Stimulated activated CD8-positive, alpha-beta memory T cell treated with anti-CD3 and anti-CD28 coated beads, Interleukin-4, amount 100 ng/mL, for 4 hours (primary cell): ENCODE results near the gene RPL27A.
A peak's percentile ranks its signal among the peaks of the same experiment; 100 is the strongest.
"Not testable (repeated sequence)": the region's sequence is repeated elsewhere in the genome, so short reads cannot be mapped to it uniquely, and the experiment has no call there.

Source experiments
- DNase-seq, 2 donors: peaks; one replicate each; pipeline ENCODE4 v3.0.0-alpha.2; 2020; ENCODE audit warnings: low read depth in 2 of 2, low spot score in 1 of 2

RPL27A gene

GRCh38 chr11:8682303-8683114 is at the start of gene RPL27A, which contains the start of gene TRIM66:
Gene RPL27A, plus strand, starts transcription at chr11:8682792. Its CDS starts 22 bp downstream, at chr11:8682814.
Gene TRIM66, minus strand, starts transcription at chr11:8682665. Its CDS starts 10,391 bp downstream, at chr11:8672274.
- peak; percentile 97 to 99 for DNase-seq

- DNase-seq = no peak
These were observed 48.1 kb upstream of the RPL27A start for GRCh38 chr11:8634498-8634897.

GRCh38 chr11:8636127-8636526 is 46.5 kb upstream of the RPL27A start:
- no peak for DNase-seq

DNA sequence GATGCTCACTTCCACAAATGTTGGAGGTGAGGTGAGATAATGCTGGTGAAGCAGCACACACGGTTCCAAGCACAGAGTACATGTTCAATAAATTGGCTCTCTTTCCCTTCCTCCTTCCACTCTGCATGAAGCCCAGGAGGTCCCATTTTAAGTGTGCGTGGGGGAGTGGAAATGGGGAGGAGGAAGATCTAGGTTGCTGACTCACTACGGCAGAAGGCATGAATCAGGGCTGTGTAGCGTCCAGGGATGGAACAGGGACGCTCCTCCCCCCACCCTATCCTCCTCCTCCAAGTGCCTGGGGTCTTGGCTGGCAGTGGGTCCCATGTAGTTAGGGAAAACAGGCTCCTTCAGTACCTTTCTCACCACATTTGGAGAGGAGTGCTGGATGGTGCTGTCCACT is 44.3 kb upstream of the RPL27A start:
- no peak for DNase-seq

- DNase-seq = no peak
These were observed 42.9 kb upstream of the RPL27A start for GRCh38 chr11:8639655-8640054.

DNA sequence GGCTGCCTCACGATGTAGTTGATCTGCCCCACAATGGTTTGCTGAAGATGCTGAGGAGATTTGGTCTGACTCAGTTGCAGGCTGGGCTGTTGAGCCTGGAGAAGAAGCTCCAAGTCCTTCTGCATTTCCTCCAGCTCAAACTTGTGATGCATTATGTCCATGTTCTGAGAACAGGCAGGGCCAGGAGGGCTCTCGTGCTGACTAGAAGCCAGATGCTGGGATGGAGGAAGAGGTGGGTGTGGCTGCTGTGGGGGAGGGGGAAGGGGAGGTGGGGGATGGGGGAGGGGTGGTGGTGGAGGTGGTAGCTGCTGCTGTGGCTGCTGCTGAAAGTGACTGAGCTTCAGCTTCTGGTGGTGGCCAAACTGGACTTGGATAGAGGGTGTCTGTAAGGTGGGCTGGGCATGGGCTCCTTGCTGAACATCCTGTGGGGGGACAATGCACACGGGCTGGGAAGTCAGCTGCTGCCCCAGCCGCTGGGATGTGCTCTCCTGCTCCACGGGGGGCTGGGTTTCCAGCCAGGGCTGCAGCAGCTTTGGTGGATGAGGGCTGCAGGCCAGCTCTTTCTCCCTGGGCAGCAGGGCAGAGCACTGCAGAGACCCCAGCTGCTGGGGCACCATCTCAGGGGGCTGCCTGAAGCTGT is 42.2 kb upstream of the RPL27A start:
- no peak for DNase-seq

DNA sequence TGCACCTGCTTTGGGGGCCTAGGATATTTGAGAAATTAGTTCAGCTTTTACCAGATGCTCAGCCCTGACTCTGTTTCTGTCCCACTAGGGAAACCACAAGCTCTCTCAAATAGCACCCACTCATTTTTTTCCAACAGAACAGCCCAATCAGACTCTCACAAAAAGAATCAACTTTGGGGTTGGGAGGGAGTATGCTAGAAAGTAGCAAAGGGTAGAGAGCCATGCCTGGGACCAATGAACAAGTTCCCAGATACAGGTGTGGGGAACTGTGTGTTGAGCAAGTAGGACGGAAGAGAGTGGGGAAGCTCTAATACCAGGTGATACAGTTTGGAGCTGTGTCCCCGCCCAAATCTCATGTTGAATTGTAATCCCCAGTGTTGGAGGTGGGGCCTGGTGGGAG is 41.3 kb upstream of the RPL27A start:
- no peak for DNase-seq

- no peak for DNase-seq
These were observed 40.3 kb upstream of the RPL27A start for GRCh38 chr11:8642196-8642841.

DNA sequence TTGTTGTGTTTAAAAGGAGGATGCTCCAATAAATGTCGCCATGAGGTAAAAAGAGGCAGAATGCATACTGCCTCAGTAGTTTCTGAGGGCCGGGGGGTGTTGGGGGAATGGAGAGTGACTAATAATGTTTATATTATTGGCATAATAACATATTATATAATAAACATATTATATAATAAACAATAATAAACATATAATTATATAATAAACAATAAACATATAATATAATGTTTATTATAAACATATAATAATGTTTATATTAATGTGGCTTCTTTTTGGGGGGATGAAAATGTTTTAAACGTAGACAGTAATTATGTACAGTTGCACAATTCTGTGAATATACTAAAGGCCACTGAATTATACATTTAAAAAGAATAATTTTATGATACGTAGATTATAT is 35.7 kb upstream of the RPL27A start:
- no peak for DNase-seq

DNA sequence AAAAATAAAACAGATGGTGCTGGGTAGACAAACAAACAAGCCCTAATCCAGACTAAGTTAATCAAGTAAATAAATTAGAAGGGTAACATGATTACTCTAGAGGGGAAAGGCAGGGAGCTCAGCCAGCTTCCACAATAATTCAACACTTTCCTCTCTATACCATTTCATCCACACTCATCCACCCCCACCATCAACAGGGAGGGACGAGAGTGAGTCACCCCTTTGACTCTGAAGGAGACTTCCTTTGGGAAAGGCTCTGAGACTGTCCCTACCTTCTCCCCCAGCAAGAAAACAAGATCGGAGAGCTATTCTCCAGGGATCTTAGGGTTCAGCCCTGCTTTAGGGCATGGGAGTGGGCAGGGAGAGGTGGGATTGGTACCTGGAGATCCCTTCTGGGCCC is 33.2 kb upstream of the RPL27A start:
- DNase-seq = no peak

GRCh38 chr11:8650401-8650990 is 32.1 kb upstream of the RPL27A start:
- no peak for DNase-seq

GRCh38 chr11:8652140-8652539 is 30.5 kb upstream of the RPL27A start:
- no peak for DNase-seq

GRCh38 chr11:8654503-8654902 is 28.1 kb upstream of the RPL27A start:
- DNase-seq = no peak

GRCh38 chr11:8656291-8656690 is 26.3 kb upstream of the RPL27A start:
- no peak for DNase-seq

DNA sequence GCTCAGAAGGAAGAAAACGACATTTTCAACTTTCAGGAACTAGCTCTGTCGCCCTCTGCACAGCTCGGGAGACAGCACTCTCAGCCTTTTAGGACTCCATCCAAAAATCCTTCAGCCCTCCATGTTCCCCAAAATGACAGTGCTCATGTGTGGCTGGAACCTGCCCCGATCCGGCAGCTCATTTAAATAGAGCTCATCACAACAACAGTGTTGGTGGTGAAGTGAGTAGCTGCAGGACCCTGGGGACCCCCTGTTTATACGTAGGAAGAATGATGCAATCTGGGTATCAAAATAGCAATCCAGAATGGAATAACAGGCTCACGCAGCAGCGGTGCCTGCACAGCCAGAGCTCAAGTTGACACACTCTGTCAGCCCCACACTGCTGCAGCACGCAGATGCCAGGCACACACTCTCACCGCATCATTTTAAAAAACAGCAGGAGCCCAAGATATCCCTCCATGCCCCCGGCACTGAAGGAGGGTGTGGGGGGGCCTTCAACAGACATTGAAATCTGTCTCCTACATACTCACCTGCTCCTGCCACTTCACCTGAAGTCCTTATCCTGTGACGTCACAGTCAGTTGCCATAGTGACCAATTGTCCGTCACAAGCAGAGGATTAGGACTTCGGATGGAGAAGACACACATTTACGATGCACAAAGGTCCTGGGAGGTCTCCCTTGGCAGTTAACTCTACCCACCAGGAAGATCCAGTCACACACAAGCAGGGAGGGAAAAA is 24.1 kb upstream of the RPL27A start:
- DNase-seq = no peak

- DNase-seq = no peak
These were observed 21.4 kb upstream of the RPL27A start for GRCh38 chr11:8661001-8661795.

- DNase-seq = no peak
These were observed 17.4 kb upstream of the RPL27A start for GRCh38 chr11:8665222-8665621.

DNA sequence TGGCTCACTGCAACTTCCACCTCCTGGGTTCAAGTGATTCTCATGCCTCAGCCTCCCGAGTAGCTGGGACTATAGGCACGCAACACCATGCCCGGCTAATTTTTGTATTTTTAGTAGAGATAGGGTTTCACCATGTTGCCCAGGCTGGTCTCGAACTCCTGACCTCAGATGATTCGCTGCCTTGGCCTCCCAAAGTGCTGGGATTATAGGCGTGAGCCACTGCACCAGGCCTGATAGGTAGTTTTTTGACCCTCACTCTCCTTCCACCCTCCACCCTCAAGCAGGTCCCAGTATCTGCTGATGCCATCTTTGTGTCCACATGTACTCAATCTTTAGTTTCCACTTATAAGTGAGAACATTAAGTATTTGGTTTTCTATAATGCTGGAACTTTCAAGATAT is 12.5 kb upstream of the RPL27A start:
- not testable (repeated sequence) for DNase-seq

DNA sequence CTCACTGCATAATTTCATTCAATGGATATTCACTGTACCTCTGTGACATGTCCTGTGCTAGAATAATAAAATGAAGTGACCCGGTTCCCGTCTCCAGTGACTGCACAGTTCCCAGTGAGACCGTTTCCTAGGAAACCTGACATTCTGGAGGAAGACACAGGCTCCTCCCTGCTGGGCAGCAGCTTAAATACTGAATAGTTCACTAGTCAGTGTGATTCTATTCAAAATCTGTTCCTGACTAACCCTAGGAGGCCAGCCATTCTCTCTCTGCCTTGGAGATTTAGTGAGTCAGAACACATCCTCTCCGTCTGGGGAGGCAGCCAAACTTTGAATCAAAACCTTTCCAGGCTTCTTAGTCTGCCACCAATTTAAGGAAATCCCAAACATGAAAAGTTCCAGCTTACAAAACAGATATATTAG is 11.4 kb upstream of the RPL27A start:
- no peak for DNase-seq

DNA sequence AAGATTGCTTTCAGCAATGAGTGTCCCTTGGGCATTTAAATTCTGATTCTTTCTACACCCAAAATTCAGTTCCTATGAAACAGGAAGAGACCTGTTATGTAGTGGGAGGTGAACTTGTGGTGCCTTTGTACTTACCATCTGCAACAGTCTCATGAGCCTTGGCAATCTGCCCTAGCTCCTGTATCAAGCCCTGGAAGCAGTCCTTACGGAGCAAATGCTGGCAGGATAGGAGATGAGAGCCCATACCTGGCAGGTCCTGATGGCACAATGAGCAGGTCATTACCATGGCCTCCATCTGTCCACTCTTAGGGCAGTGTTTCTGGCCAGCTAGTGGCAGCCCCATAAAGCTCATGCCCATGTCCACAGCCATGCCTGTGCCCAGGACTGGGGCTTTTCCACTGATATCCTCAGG is 10.9 kb upstream of the RPL27A start:
- no peak for DNase-seq
